SK-N-SH treated with all-trans-retinoic acid at 6 μM for 48 hours (cell line): Measurements from ENCODE around the gene PDE1C.

Experiments used
- ATAC-seq: fragments of 200-7000 bp; cut with Tn5 transposase; 3 replicates; pipeline ENCODE4 v1.9.1; 2020; ENCODE audit warnings: mild to moderate bottlenecking, moderate library complexity
- ARNTL ChIP-seq: fragments of 450-650 bp; formaldehyde crosslinking; IDR thresholded peaks from 2 replicates; pipeline ENCODE4 v1.5.0; 2020; ENCODE audit warnings: low read depth, mild to moderate bottlenecking, moderate library complexity, borderline replicate concordance
- BACH2 ChIP-seq: fragments of 250-450 bp; sonication (Bioruptor Pico); IDR thresholded peaks from 2 replicates; pipeline ENCODE4 v1.9.0; 2021; ENCODE audit warnings: mild to moderate bottlenecking, borderline replicate concordance
- CSDC2 ChIP-seq: fragments of 250-450 bp; sonication (Bioruptor Pico); IDR thresholded peaks from 2 replicates; pipeline ENCODE4 v1.5.0; 2020; ENCODE audit warnings: mild to moderate bottlenecking, moderate library complexity
- CSRNP3 ChIP-seq: fragments of 250-450 bp; sonication (Bioruptor Pico); IDR thresholded peaks from 2 replicates; pipeline ENCODE4 v1.5.1; 2021; ENCODE audit warnings: mild to moderate bottlenecking, moderate library complexity
- ESRRG ChIP-seq: fragments of 250-450 bp; sonication (Bioruptor Pico); IDR thresholded peaks from 2 replicates; pipeline ENCODE4 v1.6.1; 2021; ENCODE audit warnings: mild to moderate bottlenecking
- ISL1 ChIP-seq: fragments of 250-450 bp; sonication (Bioruptor Pico); IDR thresholded peaks from 2 replicates; pipeline ENCODE4 v2.1.2; 2022; ENCODE audit warnings: mild to moderate bottlenecking, moderate library complexity
- OSR1 ChIP-seq: fragments of 250-450 bp; sonication (Bioruptor Pico); IDR thresholded peaks from 2 replicates; pipeline ENCODE4 v1.8.0; 2022; ENCODE audit warnings: moderate library complexity, mild to moderate bottlenecking, inconsistent platforms
- PATZ1 ChIP-seq: fragments of 250-450 bp; sonication (Bioruptor Pico); IDR thresholded peaks from 2 replicates; pipeline ENCODE4 v1.8.0; 2020; ENCODE audit warnings: mild to moderate bottlenecking, moderate library complexity, borderline replicate concordance
- POU6F1 ChIP-seq: fragments of 250-450 bp; sonication (Bioruptor Pico); IDR thresholded peaks from 2 replicates; pipeline ENCODE4 v1.8.0; 2021; ENCODE audit warnings: low read depth, mild to moderate bottlenecking, moderate library complexity, borderline replicate concordance
- PPARA ChIP-seq: fragments of 250-450 bp; sonication (Bioruptor Pico); IDR thresholded peaks from 2 replicates; pipeline ENCODE4 v1.5.0; 2020; ENCODE audit warnings: mild to moderate bottlenecking, borderline replicate concordance
- RARB ChIP-seq: fragments of 250-450 bp; sonication (Bioruptor Pico); IDR thresholded peaks from 2 replicates; pipeline ENCODE4 v1.8.0; 2021; ENCODE audit warnings: mild to moderate bottlenecking, moderate library complexity
- SNAI2 ChIP-seq: fragments of 250-450 bp; sonication (Bioruptor Pico); IDR thresholded peaks from 2 replicates; pipeline ENCODE4 v1.5.0; 2020; ENCODE audit warnings: mild to moderate bottlenecking, moderate library complexity
- TCF4 ChIP-seq: fragments of 250-450 bp; sonication (Bioruptor Pico); IDR thresholded peaks from 2 replicates; pipeline ENCODE4 v1.8.0; 2021; ENCODE audit warnings: mild to moderate bottlenecking, moderate library complexity, borderline replicate concordance
- TOX ChIP-seq: fragments of 250-450 bp; sonication (Bioruptor Pico); IDR thresholded peaks from 2 replicates; pipeline ENCODE4 v1.8.0; 2021; ENCODE audit warnings: mild to moderate bottlenecking, moderate library complexity, borderline replicate concordance
- ZC3H10 ChIP-seq: fragments of 250-450 bp; sonication (Bioruptor Pico); IDR thresholded peaks from 2 replicates; pipeline ENCODE4 v1.5.1; 2021; ENCODE audit warnings: mild to moderate bottlenecking, moderate library complexity
- ZFP3 ChIP-seq: fragments of 250-450 bp; sonication (Bioruptor Pico); IDR thresholded peaks from 2 replicates; pipeline ENCODE4 v1.5.0; 2020; ENCODE audit warnings: mild to moderate bottlenecking, moderate library complexity
- ZNF565 ChIP-seq: fragments of 450-650 bp; formaldehyde crosslinking; conservative IDR thresholded peaks from 2 replicates; pipeline ENCODE4 v1.5.0; 2020; ENCODE audit warnings: low read depth, mild to moderate bottlenecking, moderate library complexity
- ZNF70 ChIP-seq: fragments of 450-650 bp; formaldehyde crosslinking; IDR thresholded peaks from 2 replicates; pipeline ENCODE4 v1.5.0; 2020; ENCODE audit warnings: mild to moderate bottlenecking, moderate library complexity
- TF ChIP-seq, protein P1 (sequence below): fragments of 250-450 bp; sonication (Bioruptor Pico); IDR thresholded peaks from 2 replicates; pipeline ENCODE4 v1.5.0; 2020; ENCODE audit warnings: mild to moderate bottlenecking, moderate library complexity
- TF ChIP-seq, protein P2 (sequence below): fragments of 250-450 bp; sonication (Bioruptor Pico); IDR thresholded peaks from 2 replicates; pipeline ENCODE4 v1.5.1; 2020; ENCODE audit warnings: low read depth, mild to moderate bottlenecking, moderate library complexity

The PDE1C gene

GRCh38 chr7:32104766-32105165 lies 34.6 kb upstream of the PDE1C start (continued):
- TF ChIP-seq, protein P1, sequence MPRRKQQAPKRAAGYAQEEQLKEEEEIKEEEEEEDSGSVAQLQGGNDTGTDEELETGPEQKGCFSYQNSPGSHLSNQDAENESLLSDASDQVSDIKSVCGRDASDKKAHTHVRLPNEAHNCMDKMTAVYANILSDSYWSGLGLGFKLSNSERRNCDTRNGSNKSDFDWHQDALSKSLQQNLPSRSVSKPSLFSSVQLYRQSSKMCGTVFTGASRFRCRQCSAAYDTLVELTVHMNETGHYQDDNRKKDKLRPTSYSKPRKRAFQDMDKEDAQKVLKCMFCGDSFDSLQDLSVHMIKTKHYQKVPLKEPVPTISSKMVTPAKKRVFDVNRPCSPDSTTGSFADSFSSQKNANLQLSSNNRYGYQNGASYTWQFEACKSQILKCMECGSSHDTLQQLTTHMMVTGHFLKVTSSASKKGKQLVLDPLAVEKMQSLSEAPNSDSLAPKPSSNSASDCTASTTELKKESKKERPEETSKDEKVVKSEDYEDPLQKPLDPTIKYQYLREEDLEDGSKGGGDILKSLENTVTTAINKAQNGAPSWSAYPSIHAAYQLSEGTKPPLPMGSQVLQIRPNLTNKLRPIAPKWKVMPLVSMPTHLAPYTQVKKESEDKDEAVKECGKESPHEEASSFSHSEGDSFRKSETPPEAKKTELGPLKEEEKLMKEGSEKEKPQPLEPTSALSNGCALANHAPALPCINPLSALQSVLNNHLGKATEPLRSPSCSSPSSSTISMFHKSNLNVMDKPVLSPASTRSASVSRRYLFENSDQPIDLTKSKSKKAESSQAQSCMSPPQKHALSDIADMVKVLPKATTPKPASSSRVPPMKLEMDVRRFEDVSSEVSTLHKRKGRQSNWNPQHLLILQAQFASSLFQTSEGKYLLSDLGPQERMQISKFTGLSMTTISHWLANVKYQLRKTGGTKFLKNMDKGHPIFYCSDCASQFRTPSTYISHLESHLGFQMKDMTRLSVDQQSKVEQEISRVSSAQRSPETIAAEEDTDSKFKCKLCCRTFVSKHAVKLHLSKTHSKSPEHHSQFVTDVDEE (CRISPR knock-in tag): no peak
- TF ChIP-seq ZNF565 (no peak), PATZ1 (CRISPR knock-in tag) (no peak), CSDC2 (no peak), ZFP3 (CRISPR knock-in tag) (no peak), PPARA (CRISPR knock-in tag) (no peak), SNAI2 (CRISPR knock-in tag) (no peak)

DNA sequence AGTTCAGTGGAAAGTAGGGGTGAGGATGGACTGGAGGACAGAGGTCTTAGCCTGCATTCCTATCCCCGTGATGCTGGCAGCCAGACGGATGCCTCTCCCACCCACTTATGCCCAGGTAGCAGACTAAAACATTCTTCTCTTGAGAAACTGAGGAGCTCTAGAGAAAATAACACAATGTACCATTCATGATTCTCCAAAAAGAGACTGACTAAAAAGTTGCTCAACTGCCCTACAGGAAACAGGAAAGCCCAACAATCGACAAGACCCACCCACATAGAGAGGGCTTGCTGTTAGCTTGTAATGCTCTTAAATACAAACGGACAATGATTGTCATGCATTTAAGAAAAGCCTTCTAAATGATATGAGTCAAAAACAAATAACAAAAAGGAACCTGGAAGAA lies 33.2 kb upstream of the PDE1C start:
- TF ChIP-seq, protein P1 (CRISPR knock-in tag): no peak
- TF ChIP-seq BACH2 (CRISPR knock-in tag): no peak
- TF ChIP-seq POU6F1: no peak
- no peak for TF ChIP-seq TOX (CRISPR knock-in tag)
- no peak for TF ChIP-seq CSRNP3 (CRISPR knock-in tag)
- no peak for TF ChIP-seq ISL1 (CRISPR knock-in tag)
- no peak for TF ChIP-seq ZC3H10 (CRISPR knock-in tag)
- no peak for TF ChIP-seq CSDC2
- no peak for TF ChIP-seq OSR1 (CRISPR knock-in tag)
- TF ChIP-seq, protein P2, sequence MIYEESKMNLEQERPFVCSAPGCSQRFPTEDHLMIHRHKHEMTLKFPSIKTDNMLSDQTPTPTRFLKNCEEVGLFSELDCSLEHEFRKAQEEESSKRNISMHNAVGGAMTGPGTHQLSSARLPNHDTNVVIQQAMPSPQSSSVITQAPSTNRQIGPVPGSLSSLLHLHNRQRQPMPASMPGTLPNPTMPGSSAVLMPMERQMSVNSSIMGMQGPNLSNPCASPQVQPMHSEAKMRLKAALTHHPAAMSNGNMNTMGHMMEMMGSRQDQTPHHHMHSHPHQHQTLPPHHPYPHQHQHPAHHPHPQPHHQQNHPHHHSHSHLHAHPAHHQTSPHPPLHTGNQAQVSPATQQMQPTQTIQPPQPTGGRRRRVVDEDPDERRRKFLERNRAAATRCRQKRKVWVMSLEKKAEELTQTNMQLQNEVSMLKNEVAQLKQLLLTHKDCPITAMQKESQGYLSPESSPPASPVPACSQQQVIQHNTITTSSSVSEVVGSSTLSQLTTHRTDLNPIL: no peak
- TF ChIP-seq RARB (CRISPR knock-in tag): no peak
- TF ChIP-seq ESRRG (CRISPR knock-in tag): no peak
- TF ChIP-seq ZFP3 (CRISPR knock-in tag): no peak
- no peak for TF ChIP-seq ARNTL (CRISPR knock-in tag)
- no peak for TF ChIP-seq SNAI2 (CRISPR knock-in tag)
- TF ChIP-seq PPARA (CRISPR knock-in tag): no peak
- no peak for TF ChIP-seq ZNF70 (CRISPR knock-in tag)
- no peak for TF ChIP-seq PATZ1 (CRISPR knock-in tag)
- no peak for TF ChIP-seq ZNF565
- TF ChIP-seq TCF4 (CRISPR knock-in tag): no peak
- no peak for ATAC-seq
